HEK293 (cell line): Measurements from ENCODE around the gene QPCT.

Experiments used
- AEBP2 ChIP-seq: fragments of 450-650 bp; formaldehyde crosslinking; IDR thresholded peaks from 2 replicates; pipeline ENCODE4 v1.5.1; 2016; ENCODE audit warnings: missing biosample characterization, missing genetic modification characterization, borderline replicate concordance
- EGR2 ChIP-seq: fragments of 450-650 bp; formaldehyde crosslinking; IDR thresholded peaks from 2 replicates; pipeline ENCODE4 v1.5.1; 2016; ENCODE audit warnings: low read depth, missing biosample characterization, missing genetic modification characterization
- KLF1 ChIP-seq: fragments of 450-650 bp; formaldehyde crosslinking; IDR thresholded peaks from 2 replicates; pipeline ENCODE4 v1.5.1; 2016; ENCODE audit warnings: missing biosample characterization, missing genetic modification characterization
- KLF7 ChIP-seq: fragments of 450-650 bp; formaldehyde crosslinking; IDR thresholded peaks from 2 replicates; pipeline ENCODE4 v1.5.1; 2016; ENCODE audit warnings: missing biosample characterization, missing genetic modification characterization, borderline replicate concordance
- KLF8 ChIP-seq: fragments of 450-650 bp; formaldehyde crosslinking; IDR thresholded peaks from 2 replicates; pipeline ENCODE4 v1.5.1; 2016; ENCODE audit warnings: missing biosample characterization, missing genetic modification characterization
- MYNN ChIP-seq: fragments of 450-650 bp; formaldehyde crosslinking; IDR thresholded peaks from 2 replicates; pipeline ENCODE4 v1.5.1; 2016; ENCODE audit warnings: missing biosample characterization, missing genetic modification characterization, borderline replicate concordance
- PRDM4 ChIP-seq: fragments of 450-650 bp; formaldehyde crosslinking; IDR thresholded peaks from 2 replicates; pipeline ENCODE4 v1.5.1; 2017; ENCODE audit warnings: missing biosample characterization, missing genetic modification characterization
- ZBTB11 ChIP-seq: fragments of 450-650 bp; formaldehyde crosslinking; conservative IDR thresholded peaks from 2 replicates; pipeline ENCODE4 v1.5.1; 2016; ENCODE audit warnings: low read depth, missing biosample characterization, missing genetic modification characterization
- ZNF132 ChIP-seq: fragments of 450-650 bp; formaldehyde crosslinking; IDR thresholded peaks from 2 replicates; pipeline ENCODE4 v1.5.1; 2017; ENCODE audit warnings: missing biosample characterization, missing genetic modification characterization, borderline replicate concordance
- ZNF155 ChIP-seq: fragments of 450-650 bp; formaldehyde crosslinking; IDR thresholded peaks from 2 replicates; pipeline ENCODE4 v1.5.1; 2016; ENCODE audit warnings: missing biosample characterization, missing genetic modification characterization
- ZNF16 ChIP-seq: fragments of 450-650 bp; formaldehyde crosslinking; IDR thresholded peaks from 2 replicates; pipeline ENCODE4 v1.5.1; 2016; ENCODE audit warnings: low read depth, missing biosample characterization, missing genetic modification characterization
- ZNF202 ChIP-seq: fragments of 450-650 bp; formaldehyde crosslinking; IDR thresholded peaks from 2 replicates; pipeline ENCODE4 v1.5.1; 2016; ENCODE audit warnings: missing biosample characterization, missing genetic modification characterization, borderline replicate concordance
- ZNF23 ChIP-seq: fragments of 450-650 bp; formaldehyde crosslinking; IDR thresholded peaks from 2 replicates; pipeline ENCODE4 v1.5.1; 2016; ENCODE audit warnings: missing biosample characterization, missing genetic modification characterization, borderline replicate concordance
- ZNF391 ChIP-seq: fragments of 450-650 bp; formaldehyde crosslinking; IDR thresholded peaks from 2 replicates; pipeline ENCODE4 v1.5.1; 2016; ENCODE audit warnings: low read depth, missing biosample characterization, missing genetic modification characterization, borderline replicate concordance
- ZNF433 ChIP-seq: fragments of 450-650 bp; formaldehyde crosslinking; IDR thresholded peaks from 2 replicates; pipeline ENCODE4 v1.5.1; 2016; ENCODE audit warnings: missing biosample characterization, missing genetic modification characterization, low read depth
- ZNF48 ChIP-seq: fragments of 450-650 bp; formaldehyde crosslinking; IDR thresholded peaks from 2 replicates; pipeline ENCODE4 v1.5.1; 2016; ENCODE audit warnings: missing biosample characterization, missing genetic modification characterization
- ZNF580 ChIP-seq: fragments of 450-650 bp; formaldehyde crosslinking; IDR thresholded peaks from 2 replicates; pipeline ENCODE4 v1.5.1; 2016; ENCODE audit warnings: missing biosample characterization, missing genetic modification characterization
- ZNF621 ChIP-seq: fragments of 450-650 bp; formaldehyde crosslinking; IDR thresholded peaks from 2 replicates; pipeline ENCODE4 v1.5.1; 2017; ENCODE audit warnings: missing biosample characterization, missing genetic modification characterization
- ZNF670 ChIP-seq: fragments of 450-650 bp; formaldehyde crosslinking; IDR thresholded peaks from 2 replicates; pipeline ENCODE4 v1.5.1; 2016; ENCODE audit warnings: missing biosample characterization, missing genetic modification characterization, low read depth
- ZNF76 ChIP-seq: fragments of 450-650 bp; formaldehyde crosslinking; IDR thresholded peaks from 2 replicates; pipeline ENCODE4; 2016; ENCODE audit warnings: low read depth, missing biosample characterization, missing genetic modification characterization, borderline replicate concordance
- ZNF785 ChIP-seq: fragments of 450-650 bp; formaldehyde crosslinking; IDR thresholded peaks from 2 replicates; pipeline ENCODE4 v1.5.1; 2016; ENCODE audit warnings: missing biosample characterization, missing genetic modification characterization
- ZNF837 ChIP-seq: fragments of 450-650 bp; formaldehyde crosslinking; IDR thresholded peaks from 2 replicates; pipeline ENCODE4 v1.5.1; 2016; ENCODE audit warnings: missing biosample characterization, missing genetic modification characterization
- TF ChIP-seq, protein P1 (sequence below): fragments of 450-650 bp; formaldehyde crosslinking; IDR thresholded peaks from 2 replicates; pipeline ENCODE4 v1.5.1; 2016; ENCODE audit warnings: missing biosample characterization, missing genetic modification characterization
- TF ChIP-seq, protein P2 (sequence below): fragments of 450-650 bp; formaldehyde crosslinking; IDR thresholded peaks from 2 replicates; pipeline ENCODE4 v1.5.1; 2016; ENCODE audit warnings: missing biosample characterization, missing genetic modification characterization
- TF ChIP-seq, protein P3 (sequence below): fragments of 450-650 bp; formaldehyde crosslinking; IDR thresholded peaks from 2 replicates; pipeline ENCODE4 v1.5.1; 2016; ENCODE audit warnings: missing biosample characterization, missing genetic modification characterization, borderline replicate concordance

QPCT gene

GRCh38 chr2:37376421-37377186, 32.2 kb downstream of the QPCT start (continued):
- TF ChIP-seq ZNF580 (tag by site-specific recombination) (peak; percentile 86), MYNN (tag by site-specific recombination) (peak; percentile 83; the same call in 1 of the 2 replicates), ZNF670 (no peak), EGR2 (tag by site-specific recombination) (no peak), ZNF621 (tag by site-specific recombination) (no peak), ZNF433 (tag by site-specific recombination) (no peak), ZNF23 (tag by site-specific recombination) (no peak), AEBP2 (tag by site-specific recombination) (no peak), ZNF76 (no peak), ZBTB11 (tag by site-specific recombination) (no peak; the same call in 1 of the 2 replicates), KLF8 (tag by site-specific recombination) (peak; percentile 82), ZNF391 (tag by site-specific recombination) (no peak; the same call in none of the 2 replicates), ZNF155 (tag by site-specific recombination) (no peak), ZNF785 (no peak), ZNF48 (tag by site-specific recombination) (no peak), ZNF837 (tag by site-specific recombination) (no peak), ZNF132 (tag by site-specific recombination) (no peak), KLF7 (tag by site-specific recombination) (no peak), PRDM4 (tag by site-specific recombination) (peak; percentile 91), ZNF16 (tag by site-specific recombination) (no peak), ZNF202 (tag by site-specific recombination) (no peak), KLF1 (no peak)
- TF ChIP-seq, protein P1, sequence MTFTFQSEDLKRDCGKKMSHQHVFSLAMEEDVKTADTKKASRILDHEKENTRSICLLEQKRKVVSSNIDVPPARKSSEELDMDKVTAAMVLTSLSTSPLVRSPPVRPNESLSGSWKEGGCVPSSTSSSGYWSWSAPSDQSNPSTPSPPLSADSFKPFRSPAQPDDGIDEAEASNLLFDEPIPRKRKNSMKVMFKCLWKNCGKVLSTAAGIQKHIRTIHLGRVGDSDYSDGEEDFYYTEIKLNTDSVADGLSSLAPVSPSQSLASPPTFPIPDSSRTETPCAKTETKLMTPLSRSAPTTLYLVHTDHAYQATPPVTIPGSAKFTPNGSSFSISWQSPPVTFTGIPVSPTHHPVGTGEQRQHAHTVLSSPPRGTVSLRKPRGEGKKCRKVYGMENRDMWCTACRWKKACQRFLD (tag by site-specific recombination) = no peak
- TF ChIP-seq, protein P2, sequence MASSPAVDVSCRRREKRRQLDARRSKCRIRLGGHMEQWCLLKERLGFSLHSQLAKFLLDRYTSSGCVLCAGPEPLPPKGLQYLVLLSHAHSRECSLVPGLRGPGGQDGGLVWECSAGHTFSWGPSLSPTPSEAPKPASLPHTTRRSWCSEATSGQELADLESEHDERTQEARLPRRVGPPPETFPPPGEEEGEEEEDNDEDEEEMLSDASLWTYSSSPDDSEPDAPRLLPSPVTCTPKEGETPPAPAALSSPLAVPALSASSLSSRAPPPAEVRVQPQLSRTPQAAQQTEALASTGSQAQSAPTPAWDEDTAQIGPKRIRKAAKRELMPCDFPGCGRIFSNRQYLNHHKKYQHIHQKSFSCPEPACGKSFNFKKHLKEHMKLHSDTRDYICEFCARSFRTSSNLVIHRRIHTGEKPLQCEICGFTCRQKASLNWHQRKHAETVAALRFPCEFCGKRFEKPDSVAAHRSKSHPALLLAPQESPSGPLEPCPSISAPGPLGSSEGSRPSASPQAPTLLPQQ (tag by site-specific recombination) = peak; percentile 87
- TF ChIP-seq, protein P3, sequence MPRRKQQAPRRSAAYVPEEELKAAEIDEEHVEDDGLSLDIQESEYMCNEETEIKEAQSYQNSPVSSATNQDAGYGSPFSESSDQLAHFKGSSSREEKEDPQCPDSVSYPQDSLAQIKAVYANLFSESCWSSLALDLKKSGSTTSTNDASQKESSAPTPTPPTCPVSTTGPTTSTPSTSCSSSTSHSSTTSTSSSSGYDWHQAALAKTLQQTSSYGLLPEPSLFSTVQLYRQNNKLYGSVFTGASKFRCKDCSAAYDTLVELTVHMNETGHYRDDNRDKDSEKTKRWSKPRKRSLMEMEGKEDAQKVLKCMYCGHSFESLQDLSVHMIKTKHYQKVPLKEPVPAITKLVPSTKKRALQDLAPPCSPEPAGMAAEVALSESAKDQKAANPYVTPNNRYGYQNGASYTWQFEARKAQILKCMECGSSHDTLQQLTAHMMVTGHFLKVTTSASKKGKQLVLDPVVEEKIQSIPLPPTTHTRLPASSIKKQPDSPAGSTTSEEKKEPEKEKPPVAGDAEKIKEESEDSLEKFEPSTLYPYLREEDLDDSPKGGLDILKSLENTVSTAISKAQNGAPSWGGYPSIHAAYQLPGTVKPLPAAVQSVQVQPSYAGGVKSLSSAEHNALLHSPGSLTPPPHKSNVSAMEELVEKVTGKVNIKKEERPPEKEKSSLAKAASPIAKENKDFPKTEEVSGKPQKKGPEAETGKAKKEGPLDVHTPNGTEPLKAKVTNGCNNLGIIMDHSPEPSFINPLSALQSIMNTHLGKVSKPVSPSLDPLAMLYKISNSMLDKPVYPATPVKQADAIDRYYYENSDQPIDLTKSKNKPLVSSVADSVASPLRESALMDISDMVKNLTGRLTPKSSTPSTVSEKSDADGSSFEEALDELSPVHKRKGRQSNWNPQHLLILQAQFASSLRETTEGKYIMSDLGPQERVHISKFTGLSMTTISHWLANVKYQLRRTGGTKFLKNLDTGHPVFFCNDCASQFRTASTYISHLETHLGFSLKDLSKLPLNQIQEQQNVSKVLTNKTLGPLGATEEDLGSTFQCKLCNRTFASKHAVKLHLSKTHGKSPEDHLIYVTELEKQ (tag by site-specific recombination) = peak; percentile 95
